Progenitor cell of endocrine pancreas (in vitro differentiated cells): ENCODE data around the gene ARMCX1. TPM values are rescaled to one million over a fixed set of nuclear protein-coding genes. Genes with fewer than 3 reads are reported as not detected.

Experiments used
- DNase-seq: peaks from one replicate; pipeline ENCODE4 v3.0.0; 2021; ENCODE audit warnings: low spot score; ENCODE audit not compliant: unreplicated experiment
- H3K27ac Mint-ChIP-seq: 2 replicates; pipeline ENCODE4 v1.8.0; 2021; ENCODE audit warnings: mild to moderate bottlenecking, moderate library complexity, mixed read lengths
- H3K27me3 Mint-ChIP-seq: 2 replicates; pipeline ENCODE4 v1.8.0; 2021; ENCODE audit warnings: mixed read lengths
- H3K36me3 Mint-ChIP-seq: 2 replicates; pipeline ENCODE4 v1.8.0; 2022; ENCODE audit warnings: mixed read lengths; ENCODE audit not compliant: insufficient read depth
- H3K4me1 Mint-ChIP-seq: 2 replicates; pipeline ENCODE4 v1.8.0; 2021; ENCODE audit warnings: low read depth, mixed read lengths
- H3K4me3 Mint-ChIP-seq: 2 replicates; pipeline ENCODE4 v1.8.0; 2021; ENCODE audit warnings: low read depth, mild to moderate bottlenecking, moderate library complexity, mixed read lengths
- H3K9me3 Mint-ChIP-seq: 2 replicates; pipeline ENCODE4 v1.8.0; 2021; ENCODE audit warnings: low read depth, mixed read lengths
- total RNA-seq: library from RNA; stranded (reverse); gene quantifications from 2 replicates; pipeline ENCODE4 v1.2.1, GENCODE V29; 2021
- TF ChIP-seq, protein P1 (sequence below): fragments of 200-600 bp; sonication (generic); IDR thresholded peaks from one replicate; pipeline ENCODE4 v1.5.0; 2021; ENCODE audit warnings: antibody characterized with exemption, mild to moderate bottlenecking; ENCODE audit not compliant: unreplicated experiment

The ARMCX1 gene
- total RNA-seq, 1 donor from 2014 or later, result 31.6 TPM

DNA sequence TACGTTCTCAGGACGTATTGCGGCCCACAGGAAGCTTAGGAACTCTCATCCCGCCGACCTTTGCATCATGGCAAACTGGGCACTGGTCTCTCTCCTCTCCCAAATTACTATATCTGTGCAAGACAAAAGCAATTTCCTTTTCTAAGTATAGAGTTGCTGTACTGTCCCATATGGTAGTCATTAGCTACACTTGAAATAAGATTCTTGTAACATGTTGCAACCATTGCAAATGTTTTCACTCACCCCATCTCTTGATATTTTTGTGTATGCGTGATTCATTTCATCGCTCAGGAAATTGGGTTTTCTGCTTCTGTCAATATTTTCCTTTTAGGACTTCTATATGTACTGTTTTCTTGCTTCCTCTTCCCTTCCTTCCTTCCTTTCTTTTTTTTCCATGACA lies 51.7 kb downstream of the ARMCX1 start:
- no peak for DNase-seq
- H3K4me1 Mint-ChIP-seq, result peaks cover 20% of the 10 kb centered on the region
- H3K4me3 Mint-ChIP-seq, result no peak overlapping the region
- no peak overlapping the region for H3K27ac Mint-ChIP-seq
- H3K27me3 Mint-ChIP-seq, result peaks cover under 1% of the 10 kb centered on the region
- no peaks in the 10 kb centered on the region for H3K36me3 Mint-ChIP-seq
- H3K9me3 Mint-ChIP-seq, result peaks cover 6% of the 10 kb centered on the region
- TF ChIP-seq, protein P1, sequence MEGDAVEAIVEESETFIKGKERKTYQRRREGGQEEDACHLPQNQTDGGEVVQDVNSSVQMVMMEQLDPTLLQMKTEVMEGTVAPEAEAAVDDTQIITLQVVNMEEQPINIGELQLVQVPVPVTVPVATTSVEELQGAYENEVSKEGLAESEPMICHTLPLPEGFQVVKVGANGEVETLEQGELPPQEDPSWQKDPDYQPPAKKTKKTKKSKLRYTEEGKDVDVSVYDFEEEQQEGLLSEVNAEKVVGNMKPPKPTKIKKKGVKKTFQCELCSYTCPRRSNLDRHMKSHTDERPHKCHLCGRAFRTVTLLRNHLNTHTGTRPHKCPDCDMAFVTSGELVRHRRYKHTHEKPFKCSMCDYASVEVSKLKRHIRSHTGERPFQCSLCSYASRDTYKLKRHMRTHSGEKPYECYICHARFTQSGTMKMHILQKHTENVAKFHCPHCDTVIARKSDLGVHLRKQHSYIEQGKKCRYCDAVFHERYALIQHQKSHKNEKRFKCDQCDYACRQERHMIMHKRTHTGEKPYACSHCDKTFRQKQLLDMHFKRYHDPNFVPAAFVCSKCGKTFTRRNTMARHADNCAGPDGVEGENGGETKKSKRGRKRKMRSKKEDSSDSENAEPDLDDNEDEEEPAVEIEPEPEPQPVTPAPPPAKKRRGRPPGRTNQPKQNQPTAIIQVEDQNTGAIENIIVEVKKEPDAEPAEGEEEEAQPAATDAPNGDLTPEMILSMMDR, result no peak

Other genes with a start within 250 kb of the ARMCX1 start
- 15.7 and 16.5 TPM in 2 replicates for gene TIMM8A, start 201.8 kb upstream of the ARMCX1 start, total RNA-seq
- not detected in 2 replicates for gene BTK, start 164.4 kb upstream of the ARMCX1 start, total RNA-seq
- 306 and 310 TPM in 2 replicates for gene RPL36A, start 159.5 kb upstream of the ARMCX1 start, total RNA-seq
- 35.9 and 36.7 TPM in 2 replicates for gene GLA, start 142.6 kb upstream of the ARMCX1 start, total RNA-seq
- gene HNRNPH2, start 142.3 kb upstream of the ARMCX1 start, total RNA-seq, result 72.4 and 77.8 TPM in 2 replicates
- 19.7 and 21.9 TPM in 2 replicates for gene ARMCX4, start 65.1 kb upstream of the ARMCX1 start, total RNA-seq
- gene ARMCX6, start 67.5 kb downstream of the ARMCX1 start, total RNA-seq, result 77.1 and 84.0 TPM in 2 replicates
- gene ARMCX3, start 72.6 kb downstream of the ARMCX1 start, total RNA-seq, result 64.7 and 70.4 TPM in 2 replicates
- 83.1 and 92.0 TPM in 2 replicates for gene ARMCX2, start 109.3 kb downstream of the ARMCX1 start, total RNA-seq